Measurements from ENCODE around the gene VPS50. TPM values are rescaled to one million over a fixed set of nuclear protein-coding genes. Genes with fewer than 3 reads are reported as not detected.

Gene VPS50
- total RNA-seq, 1 donor, result 27.4 TPM

GRCh38 chr7:93382362-93382761 is 150.2 kb downstream of the VPS50 start:
- peaks cover 3% of the 10 kb centered on the region for H3K27me3 ChIP-seq (ENCODE audit: insufficient read depth, low read length)
- no peaks in the 10 kb centered on the region for H3K9me3 ChIP-seq (ENCODE audit: low read depth, low read length)
- no peaks in the 10 kb centered on the region for H3K4me1 ChIP-seq (ENCODE audit: insufficient read depth, low read length)
- no peak overlapping the region for H3K4me3 ChIP-seq (ENCODE audit: low read length)

GRCh38 chr7:93390660-93391059 is 158.5 kb downstream of the VPS50 start:
- H3K27me3 ChIP-seq (ENCODE audit: insufficient read depth, low read length), result peaks cover 3% of the 10 kb centered on the region
- H3K4me3 ChIP-seq (ENCODE audit: low read length), result no peak overlapping the region
- no peaks in the 10 kb centered on the region for H3K4me1 ChIP-seq (ENCODE audit: insufficient read depth, low read length)
- no peaks in the 10 kb centered on the region for H3K9me3 ChIP-seq (ENCODE audit: low read depth, low read length)

GRCh38 chr7:93392984-93393383 is 160.8 kb downstream of the VPS50 start:
- H3K4me1 ChIP-seq (ENCODE audit: insufficient read depth, low read length), result no peaks in the 10 kb centered on the region
- H3K9me3 ChIP-seq (ENCODE audit: low read depth, low read length), result no peaks in the 10 kb centered on the region

GRCh38 chr7:93399642-93400041 is 167.5 kb downstream of the VPS50 start:
- Histone ChIP-seq H3K27me3 (ENCODE audit: insufficient read depth, low read length) (no peaks in the 10 kb centered on the region), H3K4me3 (ENCODE audit: low read length) (no peak overlapping the region), H3K9me3 (ENCODE audit: low read depth, low read length) (no peaks in the 10 kb centered on the region), H3K4me1 (ENCODE audit: insufficient read depth, low read length) (no peaks in the 10 kb centered on the region)

More at GRCh38 chr7:93392984-93393383, 160.8 kb downstream of the VPS50 start:
- H3K4me3 ChIP-seq (ENCODE audit: low read length), result no peak overlapping the region
- no peaks in the 10 kb centered on the region for H3K27me3 ChIP-seq (ENCODE audit: insufficient read depth, low read length)

GRCh38 chr7:93402944-93403343 is 170.8 kb downstream of the VPS50 start:
- no peaks in the 10 kb centered on the region for H3K4me1 ChIP-seq (ENCODE audit: insufficient read depth, low read length)
- peaks cover 15% of the 10 kb centered on the region for H3K9me3 ChIP-seq (ENCODE audit: low read depth, low read length)
- no peak overlapping the region for H3K4me3 ChIP-seq (ENCODE audit: low read length)
- H3K27me3 ChIP-seq (ENCODE audit: insufficient read depth, low read length), result peaks cover 3% of the 10 kb centered on the region

- Histone ChIP-seq H3K9me3 (ENCODE audit: low read depth, low read length) (peaks cover 15% of the 10 kb centered on the region), H3K4me1 (ENCODE audit: insufficient read depth, low read length) (no peaks in the 10 kb centered on the region), H3K4me3 (ENCODE audit: low read length) (no peak overlapping the region), H3K27me3 (ENCODE audit: insufficient read depth, low read length) (peaks cover 3% of the 10 kb centered on the region)
These were observed 175.1 kb downstream of the VPS50 start for GRCh38 chr7:93407239-93407638.

GRCh38 chr7:93409324-93409723 is 177.2 kb downstream of the VPS50 start:
- Histone ChIP-seq H3K9me3 (ENCODE audit: low read depth, low read length) (peaks cover 15% of the 10 kb centered on the region), H3K4me3 (ENCODE audit: low read length) (no peak overlapping the region), H3K4me1 (ENCODE audit: insufficient read depth, low read length) (no peaks in the 10 kb centered on the region), H3K27me3 (ENCODE audit: insufficient read depth, low read length) (peaks cover 3% of the 10 kb centered on the region)

Other genes starting within 250 kb of the VPS50 start
- 52.7 TPM for gene SAMD9, start 114.4 kb upstream of the VPS50 start, total RNA-seq
- gene SAMD9L, start 84.0 kb upstream of the VPS50 start, total RNA-seq, result 13.2 TPM
- not detected for gene HEPACAM2, start 5.9 kb upstream of the VPS50 start, total RNA-seq